ENCODE data around the gene ABHD12B.
A peak's percentile ranks its signal among the peaks of the same experiment; 100 is the strongest.

ABHD12B gene

DNA sequence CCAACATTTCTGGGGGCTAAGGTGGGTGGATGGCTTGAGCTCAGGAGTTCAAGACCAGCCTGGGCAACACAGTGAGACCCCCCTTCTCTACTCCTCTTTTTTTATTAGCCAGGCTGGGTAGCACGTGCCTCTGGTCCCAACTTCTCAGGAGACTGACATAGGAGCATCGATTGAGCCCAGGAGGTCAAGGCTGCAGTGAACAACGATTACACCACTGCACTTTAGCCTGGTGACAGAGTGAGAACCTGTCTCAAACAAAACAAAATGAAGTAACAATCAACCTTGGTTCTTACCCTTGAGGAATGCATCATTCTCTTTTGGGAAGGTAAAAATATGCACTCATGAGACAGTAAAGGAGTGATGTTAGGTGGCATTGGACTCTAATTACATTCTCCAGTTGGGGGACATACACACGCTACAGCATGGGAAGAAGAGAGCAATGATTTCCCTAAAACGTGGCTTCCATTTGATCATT lies 37.0 kb upstream of the ABHD12B start:
- no peak overlapping the region for H3K4me3 ChIP-seq (ENCODE audit: severe bottlenecking)
- no peaks in the 10 kb centered on the region for H3K36me3 ChIP-seq (ENCODE audit: low read depth)
- ATAC-seq (ENCODE audit: low read depth) (no peak), DNase-seq (ENCODE audit: low spot score) (no peak)
- peaks cover 4% of the 10 kb centered on the region for H3K4me1 ChIP-seq (ENCODE audit: insufficient read depth, poor library complexity, severe bottlenecking)
- H3K27ac ChIP-seq (ENCODE audit: poor library complexity, severe bottlenecking), result no peak overlapping the region
- no peaks in the 10 kb centered on the region for H3K27me3 ChIP-seq (ENCODE audit: insufficient read depth, poor library complexity, severe bottlenecking)
- TF ChIP-seq, protein P1, sequence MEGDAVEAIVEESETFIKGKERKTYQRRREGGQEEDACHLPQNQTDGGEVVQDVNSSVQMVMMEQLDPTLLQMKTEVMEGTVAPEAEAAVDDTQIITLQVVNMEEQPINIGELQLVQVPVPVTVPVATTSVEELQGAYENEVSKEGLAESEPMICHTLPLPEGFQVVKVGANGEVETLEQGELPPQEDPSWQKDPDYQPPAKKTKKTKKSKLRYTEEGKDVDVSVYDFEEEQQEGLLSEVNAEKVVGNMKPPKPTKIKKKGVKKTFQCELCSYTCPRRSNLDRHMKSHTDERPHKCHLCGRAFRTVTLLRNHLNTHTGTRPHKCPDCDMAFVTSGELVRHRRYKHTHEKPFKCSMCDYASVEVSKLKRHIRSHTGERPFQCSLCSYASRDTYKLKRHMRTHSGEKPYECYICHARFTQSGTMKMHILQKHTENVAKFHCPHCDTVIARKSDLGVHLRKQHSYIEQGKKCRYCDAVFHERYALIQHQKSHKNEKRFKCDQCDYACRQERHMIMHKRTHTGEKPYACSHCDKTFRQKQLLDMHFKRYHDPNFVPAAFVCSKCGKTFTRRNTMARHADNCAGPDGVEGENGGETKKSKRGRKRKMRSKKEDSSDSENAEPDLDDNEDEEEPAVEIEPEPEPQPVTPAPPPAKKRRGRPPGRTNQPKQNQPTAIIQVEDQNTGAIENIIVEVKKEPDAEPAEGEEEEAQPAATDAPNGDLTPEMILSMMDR (IDR thresholded peaks at IDR 0.05; ENCODE audit: poor library complexity, severe bottlenecking), result no peak
- H3K9me3 ChIP-seq (ENCODE audit: severe bottlenecking), result no peaks in the 10 kb centered on the region

DNA sequence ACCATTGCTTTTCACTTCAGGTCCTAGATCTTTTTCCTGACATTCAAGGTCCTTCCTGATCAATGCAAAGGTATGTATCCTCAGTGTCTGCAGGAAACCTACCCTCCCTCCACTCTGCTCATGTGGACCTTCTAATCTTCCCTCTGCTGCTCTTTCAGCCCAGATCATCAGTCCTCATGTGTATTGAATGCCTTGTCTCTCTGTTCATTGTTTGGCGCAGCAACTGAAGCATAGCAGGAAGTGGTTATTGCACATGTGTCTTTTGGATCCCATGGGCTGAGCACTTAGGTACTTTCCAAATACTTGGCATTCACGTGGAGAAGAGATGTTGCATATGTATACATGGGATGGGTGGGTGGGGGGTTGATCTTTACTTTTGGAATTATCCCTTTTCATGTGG lies 36.6 kb upstream of the ABHD12B start:
- Histone ChIP-seq H3K27ac (ENCODE audit: poor library complexity, severe bottlenecking) (no peak overlapping the region), H3K36me3 (ENCODE audit: low read depth) (no peaks in the 10 kb centered on the region), H3K4me3 (ENCODE audit: severe bottlenecking) (no peak overlapping the region), H3K27me3 (ENCODE audit: insufficient read depth, poor library complexity, severe bottlenecking) (no peaks in the 10 kb centered on the region), H3K9me3 (ENCODE audit: severe bottlenecking) (no peaks in the 10 kb centered on the region), H3K4me1 (ENCODE audit: insufficient read depth, poor library complexity, severe bottlenecking) (peaks cover 4% of the 10 kb centered on the region)
- ATAC-seq (ENCODE audit: low read depth) (no peak), DNase-seq (ENCODE audit: low spot score) (no peak)
- TF ChIP-seq, protein P1 (IDR thresholded peaks at IDR 0.05; ENCODE audit: poor library complexity, severe bottlenecking), result no peak

DNA sequence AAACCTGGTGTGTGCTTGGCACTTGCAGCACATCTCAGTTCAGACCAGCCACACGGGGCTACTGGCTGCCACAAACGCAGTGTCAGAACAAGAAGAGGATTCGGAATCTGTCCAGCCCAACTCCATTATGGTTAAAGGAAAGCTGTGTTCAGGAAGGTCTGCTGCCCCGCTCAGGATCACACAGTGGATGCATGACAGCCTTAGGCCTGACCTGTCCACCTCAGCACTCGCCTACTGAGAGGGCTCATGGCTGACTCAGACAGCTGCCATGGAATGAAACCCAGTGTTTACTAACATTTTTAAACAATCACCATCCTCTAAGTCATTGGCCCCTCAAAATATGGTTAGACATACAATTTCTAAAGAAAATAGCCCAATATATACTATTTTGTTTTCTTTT lies 35.3 kb upstream of the ABHD12B start:
- Histone ChIP-seq H3K4me1 (ENCODE audit: insufficient read depth, poor library complexity, severe bottlenecking) (peaks cover 4% of the 10 kb centered on the region), H3K27me3 (ENCODE audit: insufficient read depth, poor library complexity, severe bottlenecking) (no peaks in the 10 kb centered on the region), H3K27ac (ENCODE audit: poor library complexity, severe bottlenecking) (no peak overlapping the region), H3K4me3 (ENCODE audit: severe bottlenecking) (no peak overlapping the region), H3K9me3 (ENCODE audit: severe bottlenecking) (no peaks in the 10 kb centered on the region), H3K36me3 (ENCODE audit: low read depth) (no peaks in the 10 kb centered on the region)
- TF ChIP-seq, protein P1 (IDR thresholded peaks at IDR 0.05; ENCODE audit: poor library complexity, severe bottlenecking), result no peak
- ATAC-seq (ENCODE audit: low read depth) (peak; percentile 24; the same call in 1 of the 3 replicates), DNase-seq (ENCODE audit: low spot score) (no peak)

DNA sequence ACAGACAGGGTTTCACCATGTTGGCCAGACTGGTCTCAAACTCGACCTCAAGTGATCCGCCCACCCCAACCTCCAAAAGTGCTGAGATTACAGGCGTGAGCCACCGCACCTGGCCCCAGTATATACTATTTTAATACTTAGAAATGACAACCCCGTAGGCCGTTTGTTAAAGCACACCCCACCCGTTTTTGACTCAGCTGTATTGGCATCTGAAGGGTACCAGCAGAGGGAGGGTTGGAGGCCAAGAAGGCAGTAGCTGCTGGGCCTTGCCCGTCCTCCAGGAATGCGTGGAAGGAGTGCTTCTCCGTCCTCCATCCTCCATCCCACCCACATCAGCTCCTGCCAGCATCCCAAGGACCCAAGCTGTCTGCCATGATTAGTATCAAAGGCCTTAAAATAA lies 34.6 kb upstream of the ABHD12B start:
- H3K27ac ChIP-seq (ENCODE audit: poor library complexity, severe bottlenecking), result no peak overlapping the region
- H3K4me1 ChIP-seq (ENCODE audit: insufficient read depth, poor library complexity, severe bottlenecking), result no peaks in the 10 kb centered on the region
- H3K4me3 ChIP-seq (ENCODE audit: severe bottlenecking), result no peak overlapping the region
- DNase-seq (ENCODE audit: low spot score), result no peak
- no peaks in the 10 kb centered on the region for H3K9me3 ChIP-seq (ENCODE audit: severe bottlenecking)
- H3K36me3 ChIP-seq (ENCODE audit: low read depth), result no peaks in the 10 kb centered on the region
- ATAC-seq (ENCODE audit: low read depth), result no peak
- TF ChIP-seq, protein P1 (IDR thresholded peaks at IDR 0.05; ENCODE audit: poor library complexity, severe bottlenecking), result no peak
- no peaks in the 10 kb centered on the region for H3K27me3 ChIP-seq (ENCODE audit: insufficient read depth, poor library complexity, severe bottlenecking)

DNA sequence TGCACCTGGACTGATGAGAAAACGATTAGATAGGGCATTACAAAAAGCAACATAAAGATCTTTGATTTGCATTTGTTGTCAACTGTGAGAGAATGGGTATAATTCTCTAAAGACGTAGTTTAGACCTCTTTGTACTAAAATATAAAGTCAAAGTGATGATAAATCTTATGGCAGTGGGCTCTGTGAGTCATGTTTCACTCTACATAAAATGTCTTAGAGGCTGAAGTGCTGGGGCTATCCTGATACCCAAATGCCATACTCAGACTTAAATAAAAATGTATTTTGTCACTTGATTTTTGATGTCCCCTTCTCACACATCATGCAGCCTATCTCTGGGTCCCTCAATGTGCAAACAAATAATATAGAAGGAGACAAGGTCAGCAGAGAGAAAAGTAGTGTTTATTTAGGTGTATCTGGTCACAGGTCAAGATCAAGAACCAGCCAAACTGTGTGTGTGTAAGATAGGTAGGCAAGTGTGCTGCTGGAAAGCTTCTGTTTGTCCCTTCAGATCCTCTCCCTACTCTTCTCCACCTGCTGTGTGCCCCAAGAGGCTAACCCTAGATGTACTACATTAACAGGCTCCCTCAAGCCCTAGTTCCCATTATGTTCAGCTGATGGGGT lies 33.9 kb upstream of the ABHD12B start:
- Histone ChIP-seq H3K4me1 (ENCODE audit: insufficient read depth, poor library complexity, severe bottlenecking) (no peaks in the 10 kb centered on the region), H3K9me3 (ENCODE audit: severe bottlenecking) (no peaks in the 10 kb centered on the region), H3K27ac (ENCODE audit: poor library complexity, severe bottlenecking) (no peak overlapping the region), H3K27me3 (ENCODE audit: insufficient read depth, poor library complexity, severe bottlenecking) (no peaks in the 10 kb centered on the region), H3K4me3 (ENCODE audit: severe bottlenecking) (no peak overlapping the region), H3K36me3 (ENCODE audit: low read depth) (no peaks in the 10 kb centered on the region)
- TF ChIP-seq, protein P1 (IDR thresholded peaks at IDR 0.05; ENCODE audit: poor library complexity, severe bottlenecking), result no peak
- ATAC-seq (ENCODE audit: low read depth) (no peak), DNase-seq (ENCODE audit: low spot score) (no peak)

Measured in RWPE2 (cell line).